Tibial nerve (tissue), 4 donors: ENCODE measurements around the gene HOXB13. TPM values are rescaled to one million over a fixed set of nuclear protein-coding genes. Genes with fewer than 3 reads are reported as not detected.

Source experiments
- DNase-seq, 2 donors: peaks; one replicate each; pipeline ENCODE4 v3.0.0-alpha.2; 2019; ENCODE audit warnings: low spot score in 2 of 2
- H3K27ac ChIP-seq, 4 donors: fragments of 200-600 bp; sonication (generic) in 3 of 4; one replicate each; pipeline ENCODE4 v1.5.1; 2017 to 2019; ENCODE audit warnings: mild to moderate bottlenecking in 1 of 4
- H3K27me3 ChIP-seq, 2 donors: fragments of 200-600 bp; sonication (generic) in 1 of 2; one replicate each; pipeline versions ENCODE4 v1.5.1 to v1.6.0; 2017 to 2019
- H3K36me3 ChIP-seq, 3 donors: fragments of 200-600 bp; sonication (generic); one replicate each; pipeline ENCODE4 v1.5.1; 2018 to 2019
- H3K4me1 ChIP-seq, 4 donors: fragments of 200-600 bp; sonication (generic) in 3 of 4; one replicate each; pipeline ENCODE4 v1.5.1; 2017 to 2019
- H3K4me3 ChIP-seq, 4 donors: fragments of 200-600 bp; sonication (generic) in 3 of 4; one replicate each; pipeline ENCODE4 v1.5.1; 2017 to 2019; ENCODE audit warnings: mild to moderate bottlenecking in 1 of 4, moderate library complexity in 1 of 4
- H3K9me3 ChIP-seq, 4 donors: fragments of 200-600 bp; sonication (generic) in 3 of 4; one replicate each; pipeline ENCODE4 v1.5.1; 2017 to 2019
- CTCF ChIP-seq, 5 experiments: fragments of 200-600 bp in 3 of 5; fragments of 450-650 bp in 2 of 5; sonication (generic) in 3 of 5; IDR thresholded peaks; one replicate each; pipeline ENCODE4 v1.5.1; 2016 to 2019; ENCODE audit warnings: antibody characterized with exemption in 5 of 5, mild to moderate bottlenecking in 3 of 5, moderate library complexity in 2 of 5
- EP300 ChIP-seq, 2 donors: sonication (generic); formaldehyde crosslinking; IDR thresholded peaks; one replicate each; pipeline ENCODE4 v1.6.1; 2017; ENCODE audit warnings: antibody characterized with exemption in 2 of 2, mild to moderate bottlenecking in 1 of 2
- POLR2A ChIP-seq, 2 donors: fragments of 450-650 bp; IDR thresholded peaks; one replicate each; pipeline ENCODE4 v1.6.1; 2017; ENCODE audit warnings: antibody characterized with exemption in 2 of 2, mild to moderate bottlenecking in 2 of 2, moderate library complexity in 2 of 2
- WGBS, 2 donors: methylation state at CpG; one replicate each; pipeline ENCODE4 v1.1.5; 2018; 5-methylcytosine and 5-hydroxymethylcytosine counted together
- total RNA-seq, 4 donors: library from RNA; depleted of rRNA; stranded (reverse); fragments of >200 nt; gene quantifications; one replicate each; pipeline ENCODE4 v1.1.0, GENCODE V29; 2016

Gene HOXB13
- total RNA-seq, 4 donors from 2014 or later, result not detected

- H3K9me3 ChIP-seq, result no peaks in the 10 kb centered on the region
- H3K4me1 ChIP-seq, result peaks cover 0 to 48% (median 18%) of the 10 kb centered on the region in 4 donors
- no peak overlapping the region for H3K27ac ChIP-seq
- peaks cover 0 to 100% of the 10 kb centered on the region in 2 donors for H3K27me3 ChIP-seq
- no peak overlapping the region for H3K4me3 ChIP-seq
- no peak for DNase-seq
- no peaks in the 10 kb centered on the region for H3K36me3 ChIP-seq
- TF ChIP-seq POLR2A (IDR thresholded peaks at IDR 0.05) (no peak), CTCF (IDR thresholded peaks at IDR 0.05) (no peak), EP300 (IDR thresholded peaks at IDR 0.05) (no peak)
- WGBS, 2 donors, result 6% methylated on average over 32 to 38 of the region's 38 CpGs
Measured at GRCh38 chr17:48725288-48726064, 3.1 kb downstream of the HOXB13 start.

GRCh38 chr17:48725004-48725287 is 3.6 kb downstream of the HOXB13 start:
- DNase-seq, result no peak
- 1 to 4% methylated on average over 16 of the region's 16 CpGs for WGBS, 2 donors
- peaks cover 0 to 48% (median 18%) of the 10 kb centered on the region in 4 donors for H3K4me1 ChIP-seq
- no peaks in the 10 kb centered on the region for H3K9me3 ChIP-seq
- H3K36me3 ChIP-seq, result no peaks in the 10 kb centered on the region
- H3K4me3 ChIP-seq, result no peak overlapping the region
- TF ChIP-seq EP300 (IDR thresholded peaks at IDR 0.05) (no peak), POLR2A (IDR thresholded peaks at IDR 0.05) (no peak), CTCF (IDR thresholded peaks at IDR 0.05) (no peak)
- no peak overlapping the region for H3K27ac ChIP-seq
- peaks cover 0 to 100% of the 10 kb centered on the region in 2 donors for H3K27me3 ChIP-seq

- H3K9me3 ChIP-seq, result no peaks in the 10 kb centered on the region
- peaks cover 3 to 100% of the 10 kb centered on the region in 2 donors for H3K27me3 ChIP-seq
- H3K4me3 ChIP-seq, result no peak overlapping the region
- H3K36me3 ChIP-seq, result no peaks in the 10 kb centered on the region
- peak; percentile 76 to 87 for DNase-seq
- peak; percentile 60 to 72 (median 63) for TF ChIP-seq CTCF (IDR thresholded peaks at IDR 0.05)
- no peak for TF ChIP-seq EP300 (IDR thresholded peaks at IDR 0.05)
- H3K4me1 ChIP-seq, result peaks cover 0 to 52% (median 19%) of the 10 kb centered on the region in 4 donors
- H3K27ac ChIP-seq, result no peak overlapping the region
- 11 to 13% methylated on average over 31 to 32 of the region's 32 CpGs for WGBS, 2 donors
Measured at GRCh38 chr17:48724251-48725003, 4.1 kb downstream of the HOXB13 start.

- WGBS, 2 donors, result 11% methylated on average over 42 of the region's 42 CpGs
Measured at GRCh38 chr17:48723423-48724250, 4.9 kb downstream of the HOXB13 start.

More at GRCh38 chr17:48723423-48724250, 4.9 kb downstream of the HOXB13 start:
- TF ChIP-seq EP300 (IDR thresholded peaks at IDR 0.05) (no peak), CTCF (IDR thresholded peaks at IDR 0.05) (no peak), POLR2A (IDR thresholded peaks at IDR 0.05) (no peak)
- peaks cover 0 to 52% (median 17%) of the 10 kb centered on the region in 4 donors for H3K4me1 ChIP-seq
- DNase-seq, result no peak
- no peaks in the 10 kb centered on the region for H3K36me3 ChIP-seq
- no peaks in the 10 kb centered on the region for H3K9me3 ChIP-seq
- no peak overlapping the region for H3K27ac ChIP-seq
- no peak overlapping the region for H3K4me3 ChIP-seq
- H3K27me3 ChIP-seq, result peaks cover 3 to 100% of the 10 kb centered on the region in 2 donors
